Chondrocyte (in vitro differentiated cells): Measurements from ENCODE around the gene SIGLEC11. TPM values are rescaled to one million over a fixed set of nuclear protein-coding genes. Genes with fewer than 3 reads are reported as not detected.

Experiments used
- DNase-seq: peaks from one replicate; pipeline ENCODE4 v3.0.0; 2021; ENCODE audit warnings: mixed read lengths, low spot score
- H3K27ac Mint-ChIP-seq: one replicate; pipeline ENCODE4 v1.8.0; 2021; ENCODE audit warnings: mild to moderate bottlenecking, moderate library complexity, mixed read lengths; ENCODE audit not compliant: unreplicated experiment
- H3K27me3 Mint-ChIP-seq: 2 replicates; pipeline ENCODE4 v1.8.0; 2021; ENCODE audit warnings: low read depth, mixed read lengths
- H3K36me3 Mint-ChIP-seq: 2 replicates; pipeline ENCODE4 v1.8.0; 2021; ENCODE audit warnings: low read depth, mixed read lengths
- H3K4me1 Mint-ChIP-seq: 2 replicates; pipeline ENCODE4 v1.8.0; 2021; ENCODE audit warnings: low read depth, mild to moderate bottlenecking, mixed read lengths
- H3K4me3 Mint-ChIP-seq: one replicate; pipeline ENCODE4 v1.8.0; 2021; ENCODE audit warnings: mild to moderate bottlenecking, moderate library complexity, mixed read lengths; ENCODE audit not compliant: unreplicated experiment
- H3K9me3 Mint-ChIP-seq: 2 replicates; pipeline ENCODE4 v1.8.0; 2021; ENCODE audit warnings: low read depth, mixed read lengths
- CTCF ChIP-seq: fragments of 200-600 bp; sonication (generic); IDR thresholded peaks from 2 replicates; pipeline ENCODE4 v1.5.0; 2021; ENCODE audit warnings: antibody characterized with exemption, mild to moderate bottlenecking, moderate library complexity
- total RNA-seq: library from RNA; stranded (reverse); gene quantifications from 3 replicates; pipeline ENCODE4 v1.2.1, GENCODE V29; 2021

The SIGLEC11 gene
- total RNA-seq, 1 donor from 2014 or later, result not detected

GRCh38 chr19:49918089-49918488 is 42.9 kb downstream of the SIGLEC11 start:
- H3K4me1 Mint-ChIP-seq, result peaks cover 4% of the 10 kb centered on the region
- no peak for TF ChIP-seq CTCF
- no peaks in the 10 kb centered on the region for H3K27me3 Mint-ChIP-seq
- H3K4me3 Mint-ChIP-seq, result no peak overlapping the region
- H3K9me3 Mint-ChIP-seq, result peaks cover 4% of the 10 kb centered on the region
- no peak for DNase-seq
- peaks cover 14% of the 10 kb centered on the region for H3K36me3 Mint-ChIP-seq
- H3K27ac Mint-ChIP-seq, result peak overlapping the region; percentile 41

DNA sequence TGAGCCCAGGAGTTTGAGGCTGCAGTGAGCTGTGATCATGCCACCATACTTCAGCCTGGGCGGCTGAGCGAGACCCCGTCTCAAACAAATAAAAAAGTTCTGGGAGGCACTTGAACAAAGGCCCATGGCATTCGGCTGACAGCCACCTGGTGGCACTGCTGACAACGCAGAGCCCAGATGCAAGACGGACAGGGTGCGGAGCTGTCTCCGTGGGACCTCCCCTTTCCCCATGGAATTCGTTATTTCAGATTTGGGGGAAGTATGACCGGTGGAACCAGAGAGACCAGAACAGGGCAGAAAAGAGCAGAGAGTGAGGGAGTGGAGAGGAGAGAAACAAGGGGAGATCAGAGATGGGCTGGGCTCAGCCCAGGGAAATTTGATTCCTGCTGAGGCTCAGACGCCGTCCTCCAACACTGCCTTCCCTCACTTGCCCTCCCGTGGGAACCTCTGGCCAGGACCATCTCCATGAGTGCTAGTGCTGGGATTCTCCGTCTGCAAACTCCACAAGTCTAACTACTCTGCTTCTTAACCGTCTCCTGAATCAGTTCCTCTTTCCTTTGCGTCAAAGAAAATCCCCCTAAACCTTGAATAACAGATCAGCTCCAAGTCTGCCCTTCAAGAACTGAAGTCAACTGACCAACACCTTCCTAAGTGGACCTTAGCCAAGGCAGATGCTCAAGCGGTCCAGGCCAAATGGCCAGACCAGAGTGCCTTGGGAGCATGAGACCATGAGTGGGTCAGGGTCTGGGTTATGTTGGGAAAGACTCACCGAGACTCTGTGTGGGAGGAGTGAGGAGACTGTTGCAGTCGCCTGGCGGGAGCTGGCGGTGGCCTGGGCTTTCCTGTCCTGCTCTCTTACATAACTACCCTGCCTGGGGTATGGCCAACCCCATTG is 43.9 kb downstream of the SIGLEC11 start:
- Mint-ChIP-seq H3K4me1 (peaks cover 4% of the 10 kb centered on the region), H3K36me3 (peaks cover 14% of the 10 kb centered on the region), H3K9me3 (peaks cover 4% of the 10 kb centered on the region), H3K27ac (no peak overlapping the region), H3K27me3 (no peaks in the 10 kb centered on the region), H3K4me3 (no peak overlapping the region)
- DNase-seq, result no peak
- TF ChIP-seq CTCF, result peak; percentile 49

DNA sequence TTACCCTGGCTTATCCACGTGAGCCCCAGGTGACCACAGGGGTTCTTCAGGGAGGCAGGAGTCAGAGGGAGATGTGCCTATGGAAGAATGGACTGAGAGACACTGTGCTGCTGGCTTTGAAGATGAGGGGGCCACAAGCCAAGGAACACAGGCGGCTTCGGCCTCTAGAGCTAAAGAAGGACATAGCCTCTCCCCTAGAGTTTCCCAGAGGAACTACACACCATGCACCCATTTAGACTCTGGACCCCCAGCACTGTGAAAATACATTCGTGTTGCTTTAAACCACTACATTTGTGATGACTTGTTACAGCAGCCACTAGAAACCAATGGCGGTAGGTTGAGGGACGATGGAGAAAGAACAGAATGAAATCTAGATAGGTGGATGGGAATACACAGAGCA is 45.7 kb downstream of the SIGLEC11 start:
- Mint-ChIP-seq H3K4me3 (no peak overlapping the region), H3K36me3 (peaks cover 13% of the 10 kb centered on the region), H3K27ac (no peak overlapping the region), H3K4me1 (peaks cover 11% of the 10 kb centered on the region), H3K9me3 (peaks cover 4% of the 10 kb centered on the region), H3K27me3 (no peaks in the 10 kb centered on the region)
- no peak for DNase-seq
- TF ChIP-seq CTCF, result peak; percentile 19

DNA sequence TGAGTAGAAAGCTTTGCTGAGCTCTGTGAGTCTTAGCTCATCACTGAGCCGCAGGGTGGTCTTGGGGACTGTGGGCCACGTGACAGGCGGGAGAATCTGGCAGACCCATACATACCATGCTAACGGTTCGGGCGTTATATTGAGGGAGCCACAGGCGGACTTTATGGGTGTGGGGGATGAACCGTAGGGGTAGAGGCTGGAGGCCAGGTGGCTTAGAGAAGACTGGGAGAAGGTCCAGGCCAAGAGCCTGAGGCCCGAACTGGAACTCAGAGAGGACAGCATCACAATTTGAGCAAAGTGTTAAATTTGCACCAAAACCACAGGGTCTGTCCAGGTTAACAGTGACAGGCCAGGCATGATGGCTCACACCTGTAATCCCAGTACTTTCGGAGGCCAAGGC is 47.3 kb downstream of the SIGLEC11 start:
- Mint-ChIP-seq H3K4me3 (no peak overlapping the region), H3K36me3 (peaks cover 13% of the 10 kb centered on the region), H3K27me3 (no peaks in the 10 kb centered on the region), H3K9me3 (peaks cover 4% of the 10 kb centered on the region), H3K27ac (no peak overlapping the region), H3K4me1 (peaks cover 11% of the 10 kb centered on the region)
- DNase-seq, result no peak
- no peak for TF ChIP-seq CTCF

DNA sequence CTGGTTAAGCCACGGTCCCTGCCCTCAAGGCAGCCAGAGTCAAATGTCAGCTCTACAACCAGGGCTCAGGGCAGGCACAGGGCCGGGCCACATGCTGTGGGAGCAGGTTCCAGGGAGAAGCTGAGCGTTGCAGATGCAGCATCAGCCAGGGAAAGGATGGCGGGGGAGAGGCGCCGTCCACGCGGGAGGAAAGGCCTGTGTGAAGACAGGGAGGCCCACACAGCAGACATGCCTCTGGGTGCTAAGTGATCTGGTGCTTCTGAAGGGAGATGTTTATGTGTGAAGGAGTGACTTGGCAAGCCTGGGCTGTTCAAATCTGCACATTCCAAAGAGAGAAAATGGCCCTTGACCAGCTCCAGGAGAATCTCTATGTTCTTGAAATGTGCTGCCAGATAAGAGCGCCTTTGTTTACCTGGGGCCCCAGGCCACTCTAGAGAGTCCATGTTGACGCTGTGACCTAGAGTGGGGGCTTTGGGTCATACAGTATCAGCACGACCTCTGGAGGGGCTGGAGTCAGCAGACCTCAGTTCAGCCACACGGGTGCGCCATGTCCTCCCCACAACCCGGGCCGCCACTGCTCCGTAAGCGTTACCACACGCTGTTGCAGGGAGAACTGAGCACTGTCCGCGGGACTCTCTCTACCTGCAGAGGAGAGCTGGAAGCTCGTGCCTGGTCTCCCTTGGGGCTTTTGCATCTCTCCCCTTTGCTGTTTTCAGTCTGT is 47.8 kb downstream of the SIGLEC11 start:
- H3K9me3 Mint-ChIP-seq, result peaks cover 4% of the 10 kb centered on the region
- no peak for TF ChIP-seq CTCF
- no peaks in the 10 kb centered on the region for H3K27me3 Mint-ChIP-seq
- H3K4me1 Mint-ChIP-seq, result peaks cover 11% of the 10 kb centered on the region
- peaks cover 18% of the 10 kb centered on the region for H3K36me3 Mint-ChIP-seq
- H3K4me3 Mint-ChIP-seq, result no peak overlapping the region
- no peak for DNase-seq
- peak overlapping the region; percentile 41 for H3K27ac Mint-ChIP-seq
